ENCODE data around the gene LRRC34.

LRRC34 gene

GRCh38 chr3:169760479-169760878, 52.2 kb downstream of the LRRC34 start:
- no peak for DNase-seq

GRCh38 chr3:169759256-169759655, 53.4 kb downstream of the LRRC34 start:
- DNase-seq, result no peak

GRCh38 chr3:169758359-169758994, 54.2 kb downstream of the LRRC34 start:
- no peak for DNase-seq

GRCh38 chr3:169755488-169755887, 57.2 kb downstream of the LRRC34 start:
- no peak for DNase-seq

GRCh38 chr3:169754711-169755110, 58.0 kb downstream of the LRRC34 start:
- DNase-seq, result no peak

GRCh38 chr3:169751875-169752274, 60.8 kb downstream of the LRRC34 start:
- no peak for DNase-seq

GRCh38 chr3:169750665-169751064, 62.0 kb downstream of the LRRC34 start:
- no peak for DNase-seq

- DNase-seq, result no peak
Observed at GRCh38 chr3:169748670-169749069, 64.0 kb downstream of the LRRC34 start.

GRCh38 chr3:169746924-169747323, 65.8 kb downstream of the LRRC34 start:
- DNase-seq, result no peak

GRCh38 chr3:169744366-169745054, 68.2 kb downstream of the LRRC34 start:
- DNase-seq, result no peak

Measured in activated effector memory CD4-positive, alpha-beta T cell treated with Interleukin-2 at 50 U/mL for 16 hours (primary cell).